GM23338 (cell line): ENCODE measurements around the gene KCTD10.

ENCODE experiments used
- CREB1 ChIP-seq: fragments of 250-450 bp; sonication (Bioruptor Pico); IDR thresholded peaks from 2 replicates; pipeline ENCODE4 v1.5.0; 2020; ENCODE audit warnings: low read depth, mild to moderate bottlenecking, moderate library complexity
- CTCF ChIP-seq, 2 experiments: fragments of 200-600 bp in 1 of 2; sonication (generic) in 1 of 2; conservative IDR thresholded peaks; 2 replicates each; pipeline versions ENCODE4 v1.5.1 to v1.6.1; 2016 to 2017; ENCODE audit warnings: antibody characterized with exemption in 2 of 2, low read depth in 2 of 2, mild to moderate bottlenecking in 2 of 2, moderate library complexity in 1 of 2
- JUNB ChIP-seq: IDR thresholded peaks from one replicate; pipeline ENCODE4 v1.6.1; 2016; ENCODE audit warnings: antibody characterized with exemption; ENCODE audit not compliant: unreplicated experiment
- POLR2AphosphoS5 ChIP-seq: IDR thresholded peaks from 2 replicates; pipeline ENCODE4 v1.6.1; 2016; ENCODE audit warnings: antibody characterized with exemption, low read depth
- REST ChIP-seq: IDR thresholded peaks from one replicate; pipeline ENCODE4 v1.6.1; 2018; ENCODE audit warnings: antibody characterized with exemption; ENCODE audit not compliant: unreplicated experiment
- STAT1 ChIP-seq: IDR thresholded peaks from one replicate; pipeline ENCODE4 v1.6.1; 2016; ENCODE audit warnings: antibody characterized with exemption; ENCODE audit not compliant: unreplicated experiment

DNA sequence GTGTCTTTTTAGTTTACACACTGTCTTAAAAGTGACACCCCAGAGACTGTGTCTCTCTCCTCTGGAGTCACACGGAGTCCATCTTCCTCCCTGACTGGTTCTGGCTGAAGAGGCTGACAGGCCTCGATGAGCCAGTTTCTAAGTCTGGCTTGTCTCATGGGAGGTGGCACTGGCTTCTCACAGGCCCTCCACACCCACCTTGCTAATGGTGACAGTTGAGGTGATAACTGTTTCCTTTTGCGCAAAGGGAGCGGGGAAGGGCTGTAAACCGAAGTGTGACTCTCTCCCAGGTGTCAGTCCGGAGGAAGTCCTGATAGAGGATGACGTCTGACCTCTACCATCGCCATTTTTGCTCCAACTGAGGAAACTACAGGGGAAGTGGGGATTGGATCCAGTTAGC, 30.2 kb downstream of the KCTD10 start:
- TF ChIP-seq CTCF (conservative IDR thresholded peaks at IDR 0.05; ENCODE audit: low read depth in 2 of 2), result no peak
- TF ChIP-seq POLR2AphosphoS5, result no peak
- TF ChIP-seq CREB1 (CRISPR knock-in tag), result no peak
- no peak for TF ChIP-seq JUNB
- no peak for TF ChIP-seq STAT1
- TF ChIP-seq REST, result no peak
